Body of pancreas (tissue), 4 donors: ENCODE measurements around the gene SLC27A2. TPM values are rescaled to one million over a fixed set of nuclear protein-coding genes. Genes with fewer than 3 reads are reported as not detected.
A peak's percentile ranks its signal among the peaks of the same experiment; 100 is the strongest.

Source experiments
- ATAC-seq: fragments of 150-250 bp; one replicate; pipeline ENCODE4 v1.9.1; 2016
- DNase-seq, 4 donors: peaks; one replicate each; pipeline ENCODE4 v3.0.0-alpha.2; 2019
- H3K27ac ChIP-seq, 4 donors: fragments of 200-600 bp; sonication (generic); 1 replicate in 3 of 4; 2 replicates in 1 of 4; pipeline versions ENCODE4 v1.5.1 to v1.6.1; 2016 to 2019; ENCODE audit warnings: mild to moderate bottlenecking in 1 of 4, mixed read lengths in 1 of 4, moderate library complexity in 1 of 4
- H3K27me3 ChIP-seq, 2 donors: fragments of 200-600 bp; sonication (generic); one replicate each; pipeline ENCODE4 v1.6.0; 2016; ENCODE audit warnings: mild to moderate bottlenecking in 1 of 2
- H3K36me3 ChIP-seq, 2 donors: fragments of 200-600 bp; sonication (generic); replicated peaks in 1 of 2; 2 replicates each; pipeline ENCODE4 v1.5.1; 2016; ENCODE audit warnings: low read depth in 2 of 2; ENCODE audit not compliant: insufficient read depth in 1 of 2
- H3K4me1 ChIP-seq: fragments of 200-600 bp; sonication (generic); one replicate; pipeline ENCODE4 v1.6.0; 2016
- H3K4me3 ChIP-seq, 2 donors: fragments of 200-600 bp; sonication (generic); 1 replicate in 1 of 2; 2 replicates in 1 of 2; pipeline ENCODE4 v1.5.1; 2016 to 2019
- H3K9me3 ChIP-seq, 3 donors: fragments of 200-600 bp; sonication (generic); 1 replicate in 2 of 3; 2 replicates in 1 of 3; pipeline ENCODE4 v1.5.1; 2016
- POLR2A ChIP-seq, 3 donors: fragments of 450-650 bp; IDR thresholded peaks; one replicate each; pipeline ENCODE4 v1.6.1; 2016; ENCODE audit warnings: antibody characterized with exemption in 3 of 3, mild to moderate bottlenecking in 2 of 3
- WGBS, 2 donors: methylation state at CpG; one replicate each; pipeline ENCODE4 v1.1.5; 2017; 5-methylcytosine and 5-hydroxymethylcytosine counted together
- intact Hi-C: fragments of 100-400 bp; cut with DNase I; formaldehyde crosslinking; loops from one replicate; pipeline ENCODE4 v1.15.1; 2023
- total RNA-seq, 2 donors: library from RNA; depleted of rRNA; stranded (reverse); fragments of >200 nt; gene quantifications; one replicate each; pipeline ENCODE4 v1.1.0, GENCODE V29; 2016
- TF ChIP-seq, protein P1 (sequence below), 7 experiments: fragments of 450-650 bp in 4 of 7; fragments of 200-600 bp in 3 of 7; sonication (generic) in 3 of 7; IDR thresholded peaks; one replicate each; pipeline ENCODE4 v1.5.1; 2016 to 2019; ENCODE audit warnings: antibody characterized with exemption in 7 of 7

SLC27A2 gene
- total RNA-seq, 2 donors from 2014 or later, result 3.9 to 4.6 TPM

DNA sequence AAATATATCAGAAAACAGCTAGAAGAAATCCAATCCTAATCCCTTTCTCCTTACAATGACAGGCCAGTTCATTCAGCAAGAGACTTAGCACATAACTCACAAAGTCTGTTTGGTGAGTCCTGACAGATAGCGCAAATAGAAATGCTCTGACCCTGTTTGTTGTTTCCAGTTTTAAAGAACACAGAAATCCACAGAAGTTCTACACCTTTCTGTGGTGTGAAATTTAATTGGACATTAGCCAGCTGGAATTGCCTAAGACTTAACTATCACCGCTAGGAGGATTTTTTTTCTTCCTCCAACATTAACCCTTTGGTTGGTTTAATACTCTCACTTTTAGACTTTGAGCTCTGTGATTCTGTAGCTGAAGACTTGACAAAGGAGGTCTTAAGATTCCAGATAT lies 52.8 kb downstream of the SLC27A2 start:
- Histone ChIP-seq H3K36me3 (no peaks in the 10 kb centered on the region), H3K27ac (no peak overlapping the region), H3K4me3 (no peak overlapping the region), H3K9me3 (no peaks in the 10 kb centered on the region), H3K4me1 (no peaks in the 10 kb centered on the region), H3K27me3 (no peaks in the 10 kb centered on the region)
- ATAC-seq (no peak), DNase-seq (no peak)
- intact Hi-C loops, result no loop called here
- TF ChIP-seq POLR2A (IDR thresholded peaks at IDR 0.05), result no peak
- TF ChIP-seq, protein P1, sequence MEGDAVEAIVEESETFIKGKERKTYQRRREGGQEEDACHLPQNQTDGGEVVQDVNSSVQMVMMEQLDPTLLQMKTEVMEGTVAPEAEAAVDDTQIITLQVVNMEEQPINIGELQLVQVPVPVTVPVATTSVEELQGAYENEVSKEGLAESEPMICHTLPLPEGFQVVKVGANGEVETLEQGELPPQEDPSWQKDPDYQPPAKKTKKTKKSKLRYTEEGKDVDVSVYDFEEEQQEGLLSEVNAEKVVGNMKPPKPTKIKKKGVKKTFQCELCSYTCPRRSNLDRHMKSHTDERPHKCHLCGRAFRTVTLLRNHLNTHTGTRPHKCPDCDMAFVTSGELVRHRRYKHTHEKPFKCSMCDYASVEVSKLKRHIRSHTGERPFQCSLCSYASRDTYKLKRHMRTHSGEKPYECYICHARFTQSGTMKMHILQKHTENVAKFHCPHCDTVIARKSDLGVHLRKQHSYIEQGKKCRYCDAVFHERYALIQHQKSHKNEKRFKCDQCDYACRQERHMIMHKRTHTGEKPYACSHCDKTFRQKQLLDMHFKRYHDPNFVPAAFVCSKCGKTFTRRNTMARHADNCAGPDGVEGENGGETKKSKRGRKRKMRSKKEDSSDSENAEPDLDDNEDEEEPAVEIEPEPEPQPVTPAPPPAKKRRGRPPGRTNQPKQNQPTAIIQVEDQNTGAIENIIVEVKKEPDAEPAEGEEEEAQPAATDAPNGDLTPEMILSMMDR (IDR thresholded peaks at IDR 0.05), result peak in 1 of 7 experiments; percentile 3
- 41 to 48% methylated on average over 2 of the region's 2 CpGs for WGBS, 2 donors

- Histone ChIP-seq H3K27me3 (no peaks in the 10 kb centered on the region), H3K27ac (no peak overlapping the region), H3K36me3 (no peaks in the 10 kb centered on the region), H3K9me3 (no peaks in the 10 kb centered on the region), H3K4me3 (no peak overlapping the region), H3K4me1 (no peaks in the 10 kb centered on the region)
- TF ChIP-seq POLR2A (IDR thresholded peaks at IDR 0.05), result no peak
- TF ChIP-seq, protein P1 (IDR thresholded peaks at IDR 0.05), result no peak
- 83 to 96% methylated on average over 1 of the region's 1 CpG for WGBS, 2 donors
- intact Hi-C loops, result no loop called here
- no peak for DNase-seq
- no peak for ATAC-seq
Measured at GRCh38 chr15:50235794-50236193, 53.8 kb downstream of the SLC27A2 start.

DNA sequence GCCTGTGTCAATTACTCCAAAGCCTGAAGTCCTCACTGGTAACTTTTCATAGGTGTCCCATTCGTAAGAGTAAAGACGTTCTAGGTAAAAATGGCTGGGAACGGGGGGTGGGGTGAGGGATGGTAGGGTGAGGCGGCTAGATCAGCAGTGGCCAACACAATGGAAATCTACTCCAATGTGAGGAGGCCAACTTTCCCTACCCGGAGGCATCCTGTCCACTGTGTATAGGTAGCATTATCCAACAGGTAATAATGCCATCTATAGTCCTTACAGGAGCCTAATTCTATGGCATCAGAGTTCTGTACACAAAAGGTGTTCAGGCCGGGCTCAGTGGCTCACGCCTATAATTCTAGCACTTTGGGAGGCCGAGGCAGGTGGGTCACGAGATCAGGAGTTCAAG lies 54.4 kb downstream of the SLC27A2 start:
- intact Hi-C loops, result no loop called here
- H3K36me3 ChIP-seq, result no peaks in the 10 kb centered on the region
- H3K4me3 ChIP-seq, result no peak overlapping the region
- DNase-seq (no peak), ATAC-seq (no peak)
- H3K27me3 ChIP-seq, result no peaks in the 10 kb centered on the region
- no peak for TF ChIP-seq POLR2A (IDR thresholded peaks at IDR 0.05)
- TF ChIP-seq, protein P1 (IDR thresholded peaks at IDR 0.05), result no peak
- 93 to 94% methylated on average over 9 of the region's 9 CpGs for WGBS, 2 donors
- H3K9me3 ChIP-seq, result no peaks in the 10 kb centered on the region
- no peaks in the 10 kb centered on the region for H3K4me1 ChIP-seq
- no peak overlapping the region for H3K27ac ChIP-seq

DNA sequence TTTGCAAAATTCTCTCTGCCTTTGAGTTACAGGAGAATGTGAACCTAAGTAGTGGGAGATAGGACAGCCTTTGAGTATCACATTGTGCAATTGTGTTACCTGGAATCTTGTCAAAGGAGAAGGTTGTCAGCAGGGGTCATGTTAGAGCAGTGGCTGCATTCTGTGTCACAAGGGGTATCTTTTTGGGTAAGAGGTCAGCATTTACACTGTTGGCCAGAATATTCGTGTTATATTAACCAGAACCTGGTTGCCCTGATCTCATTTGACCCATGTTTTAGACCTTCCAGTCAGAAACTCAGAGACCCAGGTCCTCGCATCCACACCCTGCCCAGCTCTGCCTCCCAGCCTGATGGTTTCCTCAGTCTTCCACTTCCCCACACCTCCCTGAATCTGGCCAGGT lies 56.3 kb downstream of the SLC27A2 start:
- Histone ChIP-seq H3K27me3 (no peaks in the 10 kb centered on the region), H3K9me3 (no peaks in the 10 kb centered on the region), H3K4me1 (no peaks in the 10 kb centered on the region), H3K36me3 (no peaks in the 10 kb centered on the region), H3K27ac (no peak overlapping the region), H3K4me3 (no peak overlapping the region)
- TF ChIP-seq, protein P1 (IDR thresholded peaks at IDR 0.05), result no peak
- TF ChIP-seq POLR2A (IDR thresholded peaks at IDR 0.05), result no peak
- ATAC-seq (no peak), DNase-seq (no peak)
- WGBS, 2 donors, result 76 to 83% methylated on average over 2 of the region's 2 CpGs
- intact Hi-C loops, result no loop called here

GRCh38 chr15:50241684-50242450 lies 59.9 kb downstream of the SLC27A2 start:
- Histone ChIP-seq H3K9me3 (no peaks in the 10 kb centered on the region), H3K36me3 (no peaks in the 10 kb centered on the region), H3K4me3 (no peak overlapping the region), H3K27ac (no peak overlapping the region), H3K27me3 (no peaks in the 10 kb centered on the region), H3K4me1 (no peaks in the 10 kb centered on the region)
- 50 to 55% methylated on average over 5 of the region's 5 CpGs for WGBS, 2 donors
- intact Hi-C loops, result no loop called here
- ATAC-seq (no peak), DNase-seq (no peak)
- TF ChIP-seq, protein P1 (IDR thresholded peaks at IDR 0.05), result no peak
- TF ChIP-seq POLR2A (IDR thresholded peaks at IDR 0.05), result no peak
